Sigmoid colon (tissue), 7 donors: ENCODE results near the gene FEZF1. TPM values are rescaled to one million over a fixed set of nuclear protein-coding genes. Genes with fewer than 3 reads are reported as not detected.
A peak's percentile ranks its signal among the peaks of the same experiment; 100 is the strongest.

ENCODE experiments used
- DNase-seq: peaks from one replicate; pipeline ENCODE4 v3.0.0-alpha.2; 2019
- H3K27ac ChIP-seq, 4 donors: fragments of 200-600 bp; sonication (generic); one replicate each; pipeline ENCODE4 v1.5.1; 2016 to 2019; ENCODE audit warnings: mild to moderate bottlenecking in 1 of 4
- H3K27me3 ChIP-seq, 3 donors: fragments of 200-600 bp; sonication (generic); one replicate each; pipeline ENCODE4 v1.5.1; 2019; ENCODE audit warnings: mild to moderate bottlenecking in 1 of 3
- H3K36me3 ChIP-seq, 4 donors: fragments of 200-600 bp; sonication (generic); one replicate each; pipeline ENCODE4 v1.5.1; 2016 to 2019
- H3K4me1 ChIP-seq, 4 donors: fragments of 200-600 bp; sonication (generic); one replicate each; pipeline ENCODE4 v1.5.1; 2017 to 2019
- H3K4me3 ChIP-seq, 4 donors: fragments of 200-600 bp; sonication (generic); one replicate each; pipeline ENCODE4 v1.5.1; 2017 to 2019; ENCODE audit warnings: mild to moderate bottlenecking in 2 of 4, moderate library complexity in 1 of 4
- H3K9me3 ChIP-seq, 4 donors: fragments of 200-600 bp in 3 of 4; sonication (generic) in 3 of 4; one replicate each; pipeline versions ENCODE4 v1.5.1 to v1.6.1; 2013 to 2019
- CTCF ChIP-seq, 4 experiments: fragments of 450-650 bp in 3 of 4; fragments of 200-600 bp in 1 of 4; IDR thresholded peaks; one replicate each; pipeline ENCODE4 v1.5.1; 2016 to 2019; ENCODE audit warnings: antibody characterized with exemption in 4 of 4, mild to moderate bottlenecking in 3 of 4, moderate library complexity in 2 of 4
- EP300 ChIP-seq, 4 donors: sonication (generic); formaldehyde crosslinking; IDR thresholded peaks; one replicate each; pipeline ENCODE4 v1.6.1; 2017; ENCODE audit warnings: antibody characterized with exemption in 4 of 4
- POLR2A ChIP-seq, 2 donors: fragments of 450-650 bp; IDR thresholded peaks; one replicate each; pipeline ENCODE4 v1.6.1; 2016; ENCODE audit warnings: antibody characterized with exemption in 2 of 2, mild to moderate bottlenecking in 2 of 2, moderate library complexity in 2 of 2
- POLR2AphosphoS5 ChIP-seq, 4 donors: sonication (generic); formaldehyde crosslinking; IDR thresholded peaks; one replicate each; pipeline ENCODE4 v1.6.1; 2017; ENCODE audit warnings: antibody characterized with exemption in 4 of 4
- WGBS, 2 donors: extraction: QIAGEN DNeasy Blood & Tissue Kit; methylation state at CpG; one replicate each; pipeline ENCODE4 v1.1.7; 2013; 5-methylcytosine and 5-hydroxymethylcytosine counted together
- intact Hi-C: fragments of 100-400 bp; cut with DNase I; formaldehyde crosslinking; loops from one replicate; pipeline ENCODE4 v1.15.1; 2023
- polyA plus RNA-seq, 3 donors: library from polyadenylated mRNA; stranded (reverse); fragments of 200-250 nt; gene quantifications; one replicate each; pipeline ENCODE4 v1.2.3, GENCODE V29; 2013
- total RNA-seq, 4 donors: library from RNA; depleted of rRNA; stranded (reverse); fragments of >200 nt; gene quantifications; one replicate each; pipeline ENCODE4 v1.1.0, GENCODE V29; 2016
- donor health status: healthy with polysubstance abuse.
- donor health status: Bipolar disorder and iron deficiency.
- donor health status: healthy.

Gene FEZF1
- total and polyA plus RNA-seq, 7 donors: not detected

- 4 to 8% methylated on average over 35 of the region's 35 CpGs for WGBS, 2 donors
- Histone ChIP-seq H3K4me1 (peaks cover 0 to 54% (median 49%) of the 10 kb centered on the region in 4 donors), H3K27me3 (peaks cover 63 to 100% (median 99%) of the 10 kb centered on the region in 3 donors), H3K9me3 (no peaks in the 10 kb centered on the region), H3K4me3 (no peak overlapping the region), H3K27ac (no peak overlapping the region), H3K36me3 (no peaks in the 10 kb centered on the region)
- TF ChIP-seq EP300 (IDR thresholded peaks at IDR 0.05): no peak
- TF ChIP-seq POLR2AphosphoS5 (IDR thresholded peaks at IDR 0.05): no peak
- no peak for TF ChIP-seq CTCF (IDR thresholded peaks at IDR 0.05)
- no peak for TF ChIP-seq POLR2A (IDR thresholded peaks at IDR 0.05)
- intact Hi-C loops: no loop called here
- no peak for DNase-seq
These were observed 2.4 kb downstream of the FEZF1 start for GRCh38 chr7:122301858-122302760.

- no peak for DNase-seq
- Histone ChIP-seq H3K9me3 (no peaks in the 10 kb centered on the region), H3K27me3 (peaks cover 54 to 97% (median 95%) of the 10 kb centered on the region in 3 donors), H3K4me1 (peaks cover 0 to 48% (median 43%) of the 10 kb centered on the region in 4 donors), H3K4me3 (no peak overlapping the region), H3K27ac (no peak overlapping the region), H3K36me3 (no peaks in the 10 kb centered on the region)
- WGBS, 2 donors: 15 to 17% methylated on average over 11 of the region's 11 CpGs
- peak in 1 of 4 donors; percentile 8 for TF ChIP-seq POLR2AphosphoS5 (IDR thresholded peaks at IDR 0.05)
- TF ChIP-seq POLR2A (IDR thresholded peaks at IDR 0.05): no peak
- intact Hi-C loops: no loop called here
These were observed 3.4 kb downstream of the FEZF1 start for GRCh38 chr7:122300956-122301833.

DNA sequence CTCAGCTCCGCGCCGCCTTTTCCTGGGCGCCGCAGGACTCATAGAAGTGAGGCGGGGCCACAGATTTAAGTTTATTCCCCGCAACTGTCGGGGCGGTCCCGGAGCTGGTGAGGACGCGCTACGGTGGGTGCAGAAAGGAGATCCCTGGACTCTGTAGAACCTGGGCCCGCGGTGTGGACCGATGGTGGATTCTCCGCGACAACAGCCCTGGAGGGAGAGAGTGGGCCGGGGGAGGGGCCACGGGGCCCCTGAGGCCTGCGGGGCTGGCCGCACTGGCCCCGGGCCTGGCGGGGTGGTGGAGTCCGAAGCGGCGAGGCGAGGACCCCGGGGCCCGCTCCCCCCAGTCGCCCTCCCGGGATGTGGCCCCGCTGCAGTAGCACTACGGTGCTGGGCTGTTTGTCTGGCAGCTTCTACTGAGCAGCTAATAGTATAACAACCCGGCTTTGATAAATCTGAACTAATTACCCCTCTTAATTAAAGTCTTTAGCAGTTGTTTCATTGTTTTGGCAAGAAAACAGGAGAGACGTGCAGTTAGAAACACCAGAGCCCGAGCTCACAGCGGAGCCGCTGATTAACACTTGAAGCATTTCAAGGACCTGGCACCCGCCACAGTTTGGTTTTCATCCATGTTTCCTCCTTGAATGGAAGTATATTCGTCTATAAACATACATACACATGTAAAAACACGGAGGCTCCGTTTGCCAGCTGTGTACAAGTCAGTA, 4.2 kb downstream of the FEZF1 start:
- intact Hi-C loops: no loop called here
- Histone ChIP-seq H3K27ac (no peak overlapping the region), H3K27me3 (peaks cover 46 to 91% (median 89%) of the 10 kb centered on the region in 3 donors), H3K9me3 (no peaks in the 10 kb centered on the region), H3K4me3 (peak overlapping the region in 2 of 4 donors; percentile 6 to 17), H3K4me1 (peaks cover 0 to 40% (median 35%) of the 10 kb centered on the region in 4 donors), H3K36me3 (no peaks in the 10 kb centered on the region)
- 8% methylated on average over 43 of the region's 43 CpGs for WGBS, 2 donors
- no peak for DNase-seq
- TF ChIP-seq POLR2A (IDR thresholded peaks at IDR 0.05) (no peak), EP300 (IDR thresholded peaks at IDR 0.05) (no peak), CTCF (IDR thresholded peaks at IDR 0.05) (no peak), POLR2AphosphoS5 (IDR thresholded peaks at IDR 0.05) (no peak)

DNA sequence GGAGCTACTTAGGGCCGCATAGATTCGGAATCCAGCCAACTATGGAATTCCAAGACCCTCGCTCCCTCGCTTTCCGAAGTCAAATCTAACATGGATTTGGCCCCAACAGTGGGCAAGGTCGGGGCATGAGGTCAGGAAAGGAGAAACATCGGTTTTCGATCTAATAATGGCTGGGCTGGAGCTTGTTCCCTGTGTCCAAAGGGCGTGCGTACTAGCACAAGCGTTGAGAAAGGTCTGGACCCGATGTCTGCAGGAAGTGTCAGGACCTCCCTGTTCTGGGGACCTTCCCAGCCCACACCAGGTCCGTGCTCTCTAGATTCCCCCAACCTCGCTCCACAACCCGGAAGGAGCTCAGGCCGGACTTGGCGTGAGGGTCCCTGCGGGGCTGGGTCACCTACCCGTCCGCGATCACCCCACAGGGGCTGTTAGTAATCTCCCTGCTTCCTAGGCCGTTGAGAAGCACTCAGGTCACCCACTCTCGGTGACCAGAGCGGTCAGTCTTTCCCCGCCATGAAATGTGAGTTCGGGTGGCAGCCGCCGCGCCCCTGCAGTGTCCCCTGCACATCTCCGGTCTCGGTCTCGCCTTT, 4.8 kb downstream of the FEZF1 start:
- WGBS, 2 donors: 11 to 13% methylated on average over 32 of the region's 32 CpGs

More for the DNA sequence above, 4.8 kb downstream of the FEZF1 start:
- Histone ChIP-seq H3K27me3 (peaks cover 39 to 87% (median 82%) of the 10 kb centered on the region in 3 donors), H3K27ac (no peak overlapping the region), H3K4me3 (peak overlapping the region in 2 of 4 donors; percentile 6 to 17), H3K9me3 (no peaks in the 10 kb centered on the region), H3K36me3 (no peaks in the 10 kb centered on the region), H3K4me1 (peaks cover 0 to 33% (median 28%) of the 10 kb centered on the region in 4 donors)
- intact Hi-C loops: no loop called here
- TF ChIP-seq CTCF (IDR thresholded peaks at IDR 0.05) (no peak), POLR2A (IDR thresholded peaks at IDR 0.05) (no peak), EP300 (IDR thresholded peaks at IDR 0.05) (no peak), POLR2AphosphoS5 (IDR thresholded peaks at IDR 0.05) (no peak)
- DNase-seq: peak; percentile 62
